Measurements from ENCODE around the gene PDZRN3.

PDZRN3 gene

DNA sequence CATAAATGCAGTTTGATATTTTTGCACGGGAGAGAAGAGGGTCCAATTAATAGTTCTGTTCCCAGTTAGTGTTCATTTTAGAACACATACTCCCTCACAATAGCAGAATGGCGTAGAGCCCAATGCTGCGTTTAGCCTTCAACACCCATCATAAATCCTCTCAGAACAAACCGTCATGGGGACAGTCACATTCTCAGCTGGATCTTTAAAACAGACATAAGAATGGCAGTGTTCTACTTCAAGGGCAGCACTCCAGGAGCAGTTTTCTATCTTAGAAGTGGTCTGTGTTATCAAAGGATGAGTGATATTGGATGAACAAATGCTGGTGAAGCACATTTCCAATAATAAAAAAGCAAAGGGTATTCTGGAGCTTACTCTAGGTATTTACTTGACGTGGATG, 230.5 kb downstream of the PDZRN3 start:
- no peaks in the 10 kb centered on the region for H3K4me1 ChIP-seq (ENCODE audit: control insufficient read depth, insufficient read depth, low read length)
- no peaks in the 10 kb centered on the region for H3K27me3 ChIP-seq (ENCODE audit: control insufficient read depth, insufficient read depth, low read length)
- H3K4me3 ChIP-seq (ENCODE audit: low read length): no peak overlapping the region
- no peak overlapping the region for H3K9ac ChIP-seq (ENCODE audit: low read length)
- no peaks in the 10 kb centered on the region for H3K36me3 ChIP-seq (ENCODE audit: control insufficient read depth, insufficient read depth, low read length)
- H3K9me3 ChIP-seq (ENCODE audit: control insufficient read depth, low read length): no peaks in the 10 kb centered on the region

DNA sequence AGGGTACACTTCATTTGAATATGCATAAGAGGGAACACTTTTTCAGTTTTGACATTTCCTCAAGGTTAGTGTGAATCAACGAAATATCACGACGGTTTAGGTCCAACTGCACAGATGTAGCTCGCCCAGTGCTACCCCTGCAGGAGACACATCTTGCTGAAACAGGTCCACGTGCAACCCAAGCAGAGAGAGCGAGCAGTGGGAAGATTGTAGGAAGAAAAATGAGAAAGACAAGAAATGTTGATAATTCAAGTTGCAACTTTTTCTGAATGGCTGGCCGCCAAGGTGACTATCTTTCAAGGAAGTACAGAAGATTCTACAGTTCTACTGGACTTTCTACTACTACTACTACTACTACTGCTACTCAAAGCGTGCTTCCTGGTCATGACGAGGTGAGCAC, 231.7 kb downstream of the PDZRN3 start:
- no peaks in the 10 kb centered on the region for H3K4me1 ChIP-seq (ENCODE audit: control insufficient read depth, insufficient read depth, low read length)
- H3K27me3 ChIP-seq (ENCODE audit: control insufficient read depth, insufficient read depth, low read length): no peaks in the 10 kb centered on the region
- no peaks in the 10 kb centered on the region for H3K9me3 ChIP-seq (ENCODE audit: control insufficient read depth, low read length)
- no peaks in the 10 kb centered on the region for H3K36me3 ChIP-seq (ENCODE audit: control insufficient read depth, insufficient read depth, low read length)
- H3K4me3 ChIP-seq (ENCODE audit: low read length): no peak overlapping the region
- H3K9ac ChIP-seq (ENCODE audit: low read length): no peak overlapping the region

DNA sequence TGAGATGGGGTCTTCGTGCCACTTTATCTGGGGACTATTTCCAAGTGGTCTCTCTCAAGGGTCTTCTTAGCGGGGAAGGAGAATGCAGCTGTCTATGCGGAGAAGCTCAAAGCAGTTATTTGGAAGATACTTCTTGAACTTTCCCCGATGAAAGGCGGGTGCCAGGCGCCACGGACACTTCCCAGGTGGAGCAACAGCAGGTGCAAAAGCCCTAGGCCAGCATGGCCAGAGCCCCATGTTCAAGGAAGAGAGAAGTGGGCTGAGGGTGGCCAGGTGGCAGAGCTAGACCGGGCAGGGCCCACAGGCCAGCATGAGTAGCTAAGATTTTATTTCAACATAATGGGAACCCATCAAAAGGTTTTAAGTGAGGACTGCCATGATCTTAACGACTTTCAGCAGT, 232.8 kb downstream of the PDZRN3 start:
- Histone ChIP-seq H3K27me3 (ENCODE audit: control insufficient read depth, insufficient read depth, low read length) (no peaks in the 10 kb centered on the region), H3K9me3 (ENCODE audit: control insufficient read depth, low read length) (no peaks in the 10 kb centered on the region), H3K4me1 (ENCODE audit: control insufficient read depth, insufficient read depth, low read length) (no peaks in the 10 kb centered on the region), H3K4me3 (ENCODE audit: low read length) (no peak overlapping the region), H3K36me3 (ENCODE audit: control insufficient read depth, insufficient read depth, low read length) (no peaks in the 10 kb centered on the region), H3K9ac (ENCODE audit: low read length) (no peak overlapping the region)

DNA sequence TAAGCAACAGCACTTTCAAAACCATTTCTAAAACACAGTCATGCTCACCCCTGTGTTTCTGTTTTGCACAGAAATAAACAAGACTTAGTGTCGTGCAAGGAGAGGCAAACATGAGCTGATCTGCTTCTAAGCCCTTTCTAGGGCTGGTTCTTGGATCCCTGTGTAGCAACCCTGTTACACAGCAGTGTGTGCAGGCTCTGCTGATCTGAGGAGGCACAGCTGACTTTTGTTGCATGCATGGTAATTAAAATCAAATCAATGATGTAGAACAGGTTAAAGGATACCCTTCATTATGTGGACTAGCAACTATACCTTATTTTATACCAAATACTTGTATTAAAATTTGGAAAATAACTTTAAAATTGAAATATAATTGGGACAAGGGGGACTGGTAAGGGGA, 234.8 kb downstream of the PDZRN3 start:
- Histone ChIP-seq H3K27me3 (ENCODE audit: control insufficient read depth, insufficient read depth, low read length) (no peaks in the 10 kb centered on the region), H3K36me3 (ENCODE audit: control insufficient read depth, insufficient read depth, low read length) (no peaks in the 10 kb centered on the region), H3K9ac (ENCODE audit: low read length) (no peak overlapping the region), H3K4me1 (ENCODE audit: control insufficient read depth, insufficient read depth, low read length) (no peaks in the 10 kb centered on the region), H3K9me3 (ENCODE audit: control insufficient read depth, low read length) (no peaks in the 10 kb centered on the region), H3K4me3 (ENCODE audit: low read length) (no peak overlapping the region)

DNA sequence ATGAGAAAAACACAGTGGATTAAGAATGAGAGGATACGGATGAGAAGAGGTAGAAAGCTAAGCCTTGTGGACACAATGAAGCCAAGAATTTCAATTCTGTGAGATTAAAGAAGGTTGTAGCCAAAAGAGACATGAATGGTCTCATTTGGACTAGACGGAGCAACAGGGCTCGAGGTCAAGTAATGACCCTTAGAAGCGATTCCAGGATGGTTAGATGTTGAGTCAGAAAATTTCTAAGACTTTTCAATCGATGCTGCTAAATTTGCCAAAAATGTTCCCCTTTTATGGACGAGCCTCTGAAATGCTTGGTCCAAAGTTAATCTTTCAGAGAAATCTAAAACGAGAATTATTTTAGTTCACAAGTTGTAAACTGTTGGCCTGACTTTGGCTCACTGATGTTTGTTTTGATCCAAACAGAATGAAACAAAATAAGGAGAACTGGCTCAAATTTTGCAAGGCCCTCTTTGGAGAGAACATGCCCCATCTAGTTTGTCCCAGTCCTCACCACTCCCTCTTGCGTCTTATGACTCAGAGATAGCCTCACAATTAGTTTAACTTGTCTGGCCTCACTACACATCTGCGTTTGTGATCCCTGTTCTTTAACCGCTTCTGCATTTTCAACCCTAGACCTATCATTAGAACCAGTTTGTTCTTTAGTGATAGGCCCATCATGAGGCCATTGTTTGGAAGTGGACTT, 235.5 kb downstream of the PDZRN3 start:
- H3K9ac ChIP-seq (ENCODE audit: low read length): no peak overlapping the region
- no peaks in the 10 kb centered on the region for H3K36me3 ChIP-seq (ENCODE audit: control insufficient read depth, insufficient read depth, low read length)
- no peak overlapping the region for H3K4me3 ChIP-seq (ENCODE audit: low read length)
- H3K4me1 ChIP-seq (ENCODE audit: control insufficient read depth, insufficient read depth, low read length): no peaks in the 10 kb centered on the region
- no peaks in the 10 kb centered on the region for H3K9me3 ChIP-seq (ENCODE audit: control insufficient read depth, low read length)
- no peaks in the 10 kb centered on the region for H3K27me3 ChIP-seq (ENCODE audit: control insufficient read depth, insufficient read depth, low read length)

DNA sequence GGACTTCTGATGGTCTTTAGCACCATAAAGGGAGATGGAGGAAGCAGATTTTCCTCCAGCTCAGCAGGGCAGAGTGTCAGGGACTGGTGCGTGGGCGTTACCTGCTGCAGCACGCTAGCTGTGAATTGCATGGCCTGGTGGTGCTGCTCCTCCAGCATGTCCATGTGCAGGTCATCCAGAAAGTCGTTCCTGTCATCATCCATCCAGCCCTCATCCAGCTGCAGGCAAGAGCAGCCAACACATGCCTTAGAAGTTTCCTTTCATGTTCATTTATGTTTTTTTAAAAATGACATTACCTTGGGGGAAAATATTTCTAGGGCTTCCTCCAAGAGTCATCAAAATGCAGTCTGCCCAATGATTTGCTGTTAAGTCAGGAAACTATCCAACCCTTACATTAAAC, 239.2 kb downstream of the PDZRN3 start:
- no peaks in the 10 kb centered on the region for H3K4me1 ChIP-seq (ENCODE audit: control insufficient read depth, insufficient read depth, low read length)
- H3K9me3 ChIP-seq (ENCODE audit: control insufficient read depth, low read length): no peaks in the 10 kb centered on the region
- no peaks in the 10 kb centered on the region for H3K27me3 ChIP-seq (ENCODE audit: control insufficient read depth, insufficient read depth, low read length)
- no peaks in the 10 kb centered on the region for H3K36me3 ChIP-seq (ENCODE audit: control insufficient read depth, insufficient read depth, low read length)
- no peak overlapping the region for H3K4me3 ChIP-seq (ENCODE audit: low read length)
- H3K9ac ChIP-seq (ENCODE audit: low read length): no peak overlapping the region

DNA sequence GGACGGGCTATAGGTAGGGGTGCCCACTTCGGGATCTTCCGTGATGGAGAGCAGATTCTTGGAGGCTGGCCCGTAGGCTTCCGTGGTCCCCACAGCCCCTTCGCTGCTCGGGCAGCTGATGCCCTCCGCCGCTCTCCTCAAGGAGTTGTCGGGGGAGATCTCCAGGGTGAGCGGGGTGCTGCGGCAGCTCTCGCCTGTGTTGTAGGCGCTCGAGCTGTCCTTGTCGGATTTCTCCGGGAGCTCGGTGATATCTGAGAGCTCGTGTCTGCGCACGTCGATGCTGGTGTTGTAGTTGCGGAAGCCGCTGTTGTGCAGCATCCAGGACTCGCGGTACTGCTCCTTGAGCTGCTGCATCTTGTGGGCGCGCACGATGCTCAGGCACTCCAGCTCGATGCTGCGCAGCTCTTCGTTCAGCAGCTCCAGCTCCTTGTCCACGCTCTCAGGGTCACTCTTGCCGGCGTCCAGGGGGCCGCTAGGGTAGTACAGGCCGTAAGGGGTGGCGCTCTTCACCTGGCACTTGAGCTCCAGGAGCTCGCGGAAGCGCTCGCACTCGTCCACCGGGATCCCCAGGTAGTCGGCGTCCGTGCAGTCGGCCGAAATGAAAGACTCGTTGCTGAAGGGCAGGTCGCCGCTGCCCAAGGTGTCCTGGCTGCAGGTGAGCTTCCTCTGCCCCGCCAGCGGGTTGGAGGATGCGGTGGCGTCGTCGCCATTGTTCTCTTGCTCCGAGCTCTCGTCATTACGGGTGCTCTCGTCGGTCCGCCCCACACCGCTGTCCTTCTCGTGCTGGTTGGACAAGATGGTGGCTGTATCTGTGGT, 240.4 kb downstream of the PDZRN3 start:
- Histone ChIP-seq H3K36me3 (ENCODE audit: control insufficient read depth, insufficient read depth, low read length) (no peaks in the 10 kb centered on the region), H3K9me3 (ENCODE audit: control insufficient read depth, low read length) (no peaks in the 10 kb centered on the region), H3K4me1 (ENCODE audit: control insufficient read depth, insufficient read depth, low read length) (no peaks in the 10 kb centered on the region), H3K9ac (ENCODE audit: low read length) (no peak overlapping the region), H3K4me3 (ENCODE audit: low read length) (no peak overlapping the region), H3K27me3 (ENCODE audit: control insufficient read depth, insufficient read depth, low read length) (no peaks in the 10 kb centered on the region)

DNA sequence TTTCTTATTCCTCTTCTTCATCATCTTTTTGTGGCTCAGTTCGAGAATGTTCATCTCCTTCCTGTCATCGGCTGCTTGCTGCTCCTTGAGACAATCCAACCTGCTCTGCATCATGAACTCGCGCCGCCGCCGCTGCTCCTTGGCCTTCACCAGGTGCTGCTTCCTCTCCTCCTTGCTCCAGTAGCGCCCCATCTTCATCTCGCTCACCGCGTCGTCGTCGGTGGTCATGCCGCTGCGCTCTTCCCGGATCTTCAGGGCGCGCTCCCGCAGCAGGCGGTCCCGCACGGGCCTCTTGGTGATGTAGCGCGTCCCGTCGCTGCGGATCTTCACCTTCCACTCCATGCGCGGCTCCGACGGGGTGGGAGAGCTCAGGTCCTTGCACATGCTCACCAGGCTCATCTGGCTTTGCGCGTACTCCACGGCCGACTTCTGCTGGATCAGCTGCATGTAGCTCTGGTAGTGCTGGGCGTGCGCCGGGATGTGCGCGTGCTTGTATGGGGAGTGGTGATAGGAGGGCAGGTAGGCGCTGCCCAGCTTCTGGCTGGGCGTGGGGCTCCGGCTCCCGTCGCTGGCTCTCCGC, 241.2 kb downstream of the PDZRN3 start:
- no peaks in the 10 kb centered on the region for H3K27me3 ChIP-seq (ENCODE audit: control insufficient read depth, insufficient read depth, low read length)
- no peaks in the 10 kb centered on the region for H3K4me1 ChIP-seq (ENCODE audit: control insufficient read depth, insufficient read depth, low read length)
- no peaks in the 10 kb centered on the region for H3K36me3 ChIP-seq (ENCODE audit: control insufficient read depth, insufficient read depth, low read length)
- no peak overlapping the region for H3K4me3 ChIP-seq (ENCODE audit: low read length)
- no peaks in the 10 kb centered on the region for H3K9me3 ChIP-seq (ENCODE audit: control insufficient read depth, low read length)
- no peak overlapping the region for H3K9ac ChIP-seq (ENCODE audit: low read length)

DNA sequence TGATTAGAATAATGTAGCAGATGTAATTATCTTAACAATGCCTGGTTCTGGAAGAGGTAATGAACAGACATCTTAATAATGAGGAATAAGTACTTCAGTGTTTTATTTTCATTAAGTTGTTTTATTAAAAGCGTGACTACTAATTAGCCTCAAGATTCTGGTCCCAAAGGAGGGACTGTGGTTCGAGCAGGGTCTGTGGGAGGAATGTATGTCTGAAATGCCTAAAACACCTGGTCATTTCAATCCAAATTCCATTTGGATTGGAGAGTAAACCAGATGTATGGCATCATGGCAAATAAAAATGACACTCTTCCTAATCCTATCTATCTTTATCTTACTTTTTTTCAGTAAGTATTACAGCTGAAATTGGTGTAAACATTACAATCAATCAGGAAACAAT, 243.2 kb downstream of the PDZRN3 start:
- H3K9ac ChIP-seq (ENCODE audit: low read length): no peak overlapping the region
- H3K36me3 ChIP-seq (ENCODE audit: control insufficient read depth, insufficient read depth, low read length): no peaks in the 10 kb centered on the region
- no peaks in the 10 kb centered on the region for H3K27me3 ChIP-seq (ENCODE audit: control insufficient read depth, insufficient read depth, low read length)
- no peaks in the 10 kb centered on the region for H3K9me3 ChIP-seq (ENCODE audit: control insufficient read depth, low read length)
- H3K4me1 ChIP-seq (ENCODE audit: control insufficient read depth, insufficient read depth, low read length): no peaks in the 10 kb centered on the region
- H3K4me3 ChIP-seq (ENCODE audit: low read length): no peak overlapping the region

DNA sequence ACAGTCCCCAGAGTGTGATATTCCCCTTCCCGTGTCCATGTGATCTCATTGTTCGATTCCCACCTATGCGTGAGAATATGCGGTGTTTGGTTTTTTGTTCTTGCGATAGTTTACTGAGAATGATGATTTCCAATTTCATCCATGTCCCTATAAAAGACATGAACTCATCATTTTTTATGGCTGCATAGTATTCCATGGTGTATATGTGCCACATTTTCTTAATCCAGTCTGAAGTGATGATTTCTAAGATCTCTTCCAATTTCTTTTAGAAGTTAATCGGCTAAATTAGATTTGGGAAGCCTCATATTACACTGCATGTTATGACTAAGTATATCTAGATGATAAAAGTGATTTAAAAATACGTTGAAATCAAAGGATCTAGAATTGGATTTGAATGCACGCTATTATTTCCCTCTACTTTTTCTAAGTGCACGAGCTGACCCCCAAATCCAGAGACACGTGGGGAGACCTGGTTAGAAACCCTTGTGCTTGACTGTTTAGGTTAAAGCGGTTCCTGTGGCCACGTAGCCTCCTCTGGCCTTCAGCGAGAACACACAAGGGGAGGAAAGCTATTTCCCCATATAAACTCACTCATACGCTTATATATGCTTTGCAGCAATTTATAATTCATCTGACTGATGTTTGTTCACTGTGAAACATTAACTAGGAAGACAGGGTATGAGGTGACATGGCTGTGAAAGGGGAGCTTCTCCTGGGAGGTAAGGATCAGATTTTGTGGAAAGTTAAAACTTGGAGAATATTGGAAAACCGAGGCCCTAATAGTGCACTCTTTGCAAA, 243.8 kb downstream of the PDZRN3 start:
- Histone ChIP-seq H3K9ac (ENCODE audit: low read length) (no peak overlapping the region), H3K4me3 (ENCODE audit: low read length) (no peak overlapping the region), H3K9me3 (ENCODE audit: control insufficient read depth, low read length) (no peaks in the 10 kb centered on the region), H3K36me3 (ENCODE audit: control insufficient read depth, insufficient read depth, low read length) (no peaks in the 10 kb centered on the region), H3K4me1 (ENCODE audit: control insufficient read depth, insufficient read depth, low read length) (no peaks in the 10 kb centered on the region), H3K27me3 (ENCODE audit: control insufficient read depth, insufficient read depth, low read length) (no peaks in the 10 kb centered on the region)

DNA sequence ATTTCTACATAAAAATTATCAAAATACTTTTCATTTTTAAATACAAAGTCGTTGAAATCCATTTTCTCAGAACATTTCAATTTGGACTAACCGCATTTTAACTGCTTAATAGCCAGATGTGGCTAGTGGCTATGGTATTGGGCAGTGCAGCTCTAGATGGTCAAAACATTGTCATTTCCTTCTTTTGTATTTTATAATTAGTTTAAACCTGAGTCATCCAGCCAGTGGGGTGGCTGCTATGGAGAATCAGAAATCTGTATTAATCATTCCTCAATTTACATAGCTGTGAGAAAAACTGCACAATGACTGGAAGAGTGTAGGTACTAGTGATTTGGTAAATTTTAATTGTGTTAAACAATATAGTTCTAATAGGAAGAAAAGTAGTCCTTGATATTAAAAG, 245.3 kb downstream of the PDZRN3 start:
- Histone ChIP-seq H3K4me1 (ENCODE audit: control insufficient read depth, insufficient read depth, low read length) (no peaks in the 10 kb centered on the region), H3K27me3 (ENCODE audit: control insufficient read depth, insufficient read depth, low read length) (no peaks in the 10 kb centered on the region), H3K9me3 (ENCODE audit: control insufficient read depth, low read length) (no peaks in the 10 kb centered on the region), H3K36me3 (ENCODE audit: control insufficient read depth, insufficient read depth, low read length) (no peaks in the 10 kb centered on the region), H3K4me3 (ENCODE audit: low read length) (no peak overlapping the region), H3K9ac (ENCODE audit: low read length) (no peak overlapping the region)

DNA sequence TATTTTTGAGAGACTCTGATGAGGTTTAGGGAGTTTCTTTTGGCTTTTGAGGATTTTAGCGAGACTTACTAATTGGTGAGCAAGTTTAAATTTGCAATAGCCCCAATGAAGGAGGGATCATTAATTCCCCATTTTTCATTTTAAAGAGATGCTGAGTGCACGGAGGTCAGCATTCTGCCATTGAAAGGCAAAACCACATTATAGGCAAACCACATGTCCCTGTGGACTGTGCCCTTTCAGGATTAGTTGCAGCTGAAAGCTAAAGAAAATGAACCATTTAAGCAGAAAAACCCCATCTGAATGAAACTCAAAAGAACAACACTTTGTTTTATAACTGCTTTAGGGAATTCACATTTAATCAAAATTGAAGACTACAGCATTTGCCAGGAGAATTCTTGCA, 246.5 kb downstream of the PDZRN3 start:
- H3K27me3 ChIP-seq (ENCODE audit: control insufficient read depth, insufficient read depth, low read length): no peaks in the 10 kb centered on the region
- H3K9me3 ChIP-seq (ENCODE audit: control insufficient read depth, low read length): no peaks in the 10 kb centered on the region
- H3K9ac ChIP-seq (ENCODE audit: low read length): no peak overlapping the region
- H3K4me1 ChIP-seq (ENCODE audit: control insufficient read depth, insufficient read depth, low read length): no peaks in the 10 kb centered on the region
- H3K4me3 ChIP-seq (ENCODE audit: low read length): no peak overlapping the region
- no peaks in the 10 kb centered on the region for H3K36me3 ChIP-seq (ENCODE audit: control insufficient read depth, insufficient read depth, low read length)

Data from mucosa of stomach (tissue), 1 donor.